Measurements from ENCODE around the gene OR4D2. TPM values are rescaled to one million over a fixed set of nuclear protein-coding genes. Genes with fewer than 3 reads are reported as not detected.
A peak's percentile ranks its signal among the peaks of the same experiment; 100 is the strongest.

The OR4D2 gene
- polyA plus RNA-seq, 1 of the 3 experiments (the other 2 are of a cell fraction) = not detected

DNA sequence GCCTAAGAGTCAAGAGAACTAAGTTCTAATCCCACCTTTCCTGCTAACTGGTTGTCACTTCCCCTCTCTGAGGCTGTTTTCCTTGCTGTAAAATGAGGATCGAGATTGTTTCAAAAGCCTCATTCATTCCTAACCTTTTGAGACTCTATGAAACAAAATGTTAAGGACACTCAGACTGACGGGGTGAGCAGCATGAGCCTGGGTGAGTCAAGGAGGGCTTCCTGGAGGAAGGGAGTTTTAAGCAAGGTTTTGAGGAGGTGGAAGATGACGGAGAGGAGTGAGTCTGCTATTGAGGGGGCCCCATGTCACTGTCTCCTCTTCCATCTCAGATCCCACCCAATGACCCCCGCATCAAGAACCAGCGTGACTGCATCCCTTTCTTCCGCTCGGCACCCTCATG is 29.8 kb downstream of the OR4D2 start (continued):
- no peak for TF ChIP-seq ZBTB33 (IDR thresholded peaks at IDR 0.05; ENCODE audit: borderline replicate concordance, low read depth)
- TF ChIP-seq NRF1 (IDR thresholded peaks at IDR 0.05; ENCODE audit: low read depth, low read length) = no peak
- no peak for TF ChIP-seq RAD21 (IDR thresholded peaks at IDR 0.05; ENCODE audit: low read length)
- TF ChIP-seq POLR2AphosphoS5 (IDR thresholded peaks at IDR 0.05; ENCODE audit: low read depth, low read length) = no peak
- TF ChIP-seq JUND (IDR thresholded peaks at IDR 0.05) = no peak
- TF ChIP-seq RFX5 (IDR thresholded peaks at IDR 0.05; ENCODE audit: low read length) = no peak
- no peak for TF ChIP-seq USF2 (IDR thresholded peaks at IDR 0.05; ENCODE audit: borderline replicate concordance, low read depth, low read length)
- TF ChIP-seq SMC3 (IDR thresholded peaks at IDR 0.05; ENCODE audit: low read depth, low read length) = no peak
- no peak for TF ChIP-seq IRF3 (IDR thresholded peaks at IDR 0.05; ENCODE audit: low read depth, low read length)
- TF ChIP-seq GABPA (IDR thresholded peaks at IDR 0.05; ENCODE audit: low read depth) = no peak
- no peak for TF ChIP-seq GATA2 (CRISPR knock-in tag; IDR thresholded peaks at IDR 0.05)

GRCh38 chr17:58200024-58200633 is 33.3 kb downstream of the OR4D2 start:
- no peaks in the 10 kb centered on the region for H3K9me2 ChIP-seq
- H4K20me1 ChIP-seq (ENCODE audit: insufficient read depth) = no peaks in the 10 kb centered on the region
- no peaks in the 10 kb centered on the region for H3K36me3 ChIP-seq (replicated peaks in 1 of 2; ENCODE audit: control insufficient read depth in 1 of 2, insufficient read depth in 2 of 2, low read length in 1 of 2)
- no peaks in the 10 kb centered on the region for H3F3A ChIP-seq (replicated peaks; ENCODE audit: insufficient read depth)
- peaks cover 0 to 4% of the 10 kb centered on the region in 2 experiments; a peak in 1 of 4 replicates for H3K4me1 ChIP-seq (ENCODE audit: control insufficient read depth in 1 of 2, insufficient read depth in 2 of 2, low read depth in 1 of 2, low read length in 1 of 2)
- no peaks in the 10 kb centered on the region for H3K79me2 ChIP-seq (ENCODE audit: insufficient read depth)
- CTCF ChIA-PET = interaction anchor here (0.6 to 4.6 kb wide), 39 partner anchors 9 to 377 kb away, joined by 3 to 34 read pairs (median 4); partner anchors contain the start of genes EPX, MKS1, OR4D2 and RNF43
- H3K9ac ChIP-seq = no peak overlapping the region
- no peak overlapping the region for H3K4me2 ChIP-seq
- POLR2A ChIA-PET = interaction anchor here (1.3 kb wide), 1 partner anchor 9 kb away, joined by 3 read pairs; no protein-coding TSS in a partner anchor
- H3K27me3 ChIP-seq (ENCODE audit: insufficient read depth) = peaks cover 34% of the 10 kb centered on the region
- peak overlapping the region; percentile 47; the same call in 1 of the 2 replicates for H2AFZ ChIP-seq (ENCODE audit: low read depth)
- peak; percentile 89 for DNase-seq
- peak overlapping the region in 1 of 2 experiments; percentile 11; a peak in 2 of 4 replicates for H3K4me3 ChIP-seq (ENCODE audit: low read depth in 2 of 2, low read length in 1 of 2)
- no peaks in the 10 kb centered on the region for H3K9me3 ChIP-seq
- WGBS (ENCODE audit: low lambda C conversion rate) = 20% methylated on average over 14 of the region's 14 CpGs
- no peak overlapping the region for H3K27ac ChIP-seq (ENCODE audit: low read depth in 2 of 2, low read length in 1 of 2)
- TF ChIP-seq RAD21 (IDR thresholded peaks at IDR 0.05; ENCODE audit: low read length) (peak; percentile 61), YY1 (IDR thresholded peaks at IDR 0.05; ENCODE audit: low read depth) (peak; percentile 56; the same call in 1 of the 2 replicates), GATA2 (CRISPR knock-in tag; IDR thresholded peaks at IDR 0.05) (no peak), SMC3 (IDR thresholded peaks at IDR 0.05; ENCODE audit: low read depth, low read length) (peak; percentile 71), IRF3 (IDR thresholded peaks at IDR 0.05; ENCODE audit: low read depth, low read length) (no peak), USF1 (IDR thresholded peaks at IDR 0.05; ENCODE audit: borderline replicate concordance, low read depth) (peak; percentile 53; the same call in 1 of the 2 replicates), TAF1 (IDR thresholded peaks at IDR 0.05; ENCODE audit: borderline replicate concordance, low read depth, low read length) (no peak), NRF1 (IDR thresholded peaks at IDR 0.05; ENCODE audit: low read depth, low read length) (no peak), SIN3A (IDR thresholded peaks at IDR 0.05; ENCODE audit: borderline replicate concordance, low read depth, low read length) (no peak), RCOR1 (IDR thresholded peaks at IDR 0.05; ENCODE audit: low read length) (0 out of 2 replicates have a peak, but pooled peaks have one; percentile 12), NFIC (IDR thresholded peaks at IDR 0.05; ENCODE audit: borderline replicate concordance) (no peak), GABPA (IDR thresholded peaks at IDR 0.05; ENCODE audit: low read depth) (no peak), FOSL2 (IDR thresholded peaks at IDR 0.05; ENCODE audit: borderline replicate concordance, low read depth) (no peak), MEF2A (IDR thresholded peaks at IDR 0.05; ENCODE audit: borderline replicate concordance, low read depth) (no peak)
- TF ChIP-seq, protein P1, sequence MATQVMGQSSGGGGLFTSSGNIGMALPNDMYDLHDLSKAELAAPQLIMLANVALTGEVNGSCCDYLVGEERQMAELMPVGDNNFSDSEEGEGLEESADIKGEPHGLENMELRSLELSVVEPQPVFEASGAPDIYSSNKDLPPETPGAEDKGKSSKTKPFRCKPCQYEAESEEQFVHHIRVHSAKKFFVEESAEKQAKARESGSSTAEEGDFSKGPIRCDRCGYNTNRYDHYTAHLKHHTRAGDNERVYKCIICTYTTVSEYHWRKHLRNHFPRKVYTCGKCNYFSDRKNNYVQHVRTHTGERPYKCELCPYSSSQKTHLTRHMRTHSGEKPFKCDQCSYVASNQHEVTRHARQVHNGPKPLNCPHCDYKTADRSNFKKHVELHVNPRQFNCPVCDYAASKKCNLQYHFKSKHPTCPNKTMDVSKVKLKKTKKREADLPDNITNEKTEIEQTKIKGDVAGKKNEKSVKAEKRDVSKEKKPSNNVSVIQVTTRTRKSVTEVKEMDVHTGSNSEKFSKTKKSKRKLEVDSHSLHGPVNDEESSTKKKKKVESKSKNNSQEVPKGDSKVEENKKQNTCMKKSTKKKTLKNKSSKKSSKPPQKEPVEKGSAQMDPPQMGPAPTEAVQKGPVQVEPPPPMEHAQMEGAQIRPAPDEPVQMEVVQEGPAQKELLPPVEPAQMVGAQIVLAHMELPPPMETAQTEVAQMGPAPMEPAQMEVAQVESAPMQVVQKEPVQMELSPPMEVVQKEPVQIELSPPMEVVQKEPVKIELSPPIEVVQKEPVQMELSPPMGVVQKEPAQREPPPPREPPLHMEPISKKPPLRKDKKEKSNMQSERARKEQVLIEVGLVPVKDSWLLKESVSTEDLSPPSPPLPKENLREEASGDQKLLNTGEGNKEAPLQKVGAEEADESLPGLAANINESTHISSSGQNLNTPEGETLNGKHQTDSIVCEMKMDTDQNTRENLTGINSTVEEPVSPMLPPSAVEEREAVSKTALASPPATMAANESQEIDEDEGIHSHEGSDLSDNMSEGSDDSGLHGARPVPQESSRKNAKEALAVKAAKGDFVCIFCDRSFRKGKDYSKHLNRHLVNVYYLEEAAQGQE (IDR thresholded peaks at IDR 0.05; ENCODE audit: low read depth, low read length) = no peak
